DOHH2 (cell line): ENCODE data around the gene ZNF451.

Experiments
- H3F3A ChIP-seq: fragments of 200-600 bp; sonication (generic), shearing (Covaris generic); 2 replicates; pipeline ENCODE4 v1.6.0; 2016; ENCODE audit warnings: antibody characterized with exemption, mild to moderate bottlenecking; ENCODE audit not compliant: control insufficient read depth, insufficient read depth
- H3K27ac ChIP-seq: fragments of 200-600 bp; sonication (generic); 2 replicates; pipeline ENCODE4 v1.5.1; 2014; ENCODE audit warnings: low read depth, mild to moderate bottlenecking, low read length, moderate library complexity
- H3K27me3 ChIP-seq: fragments of 200-600 bp; sonication (generic); 2 replicates; pipeline ENCODE4 v1.6.1; 2014; ENCODE audit warnings: mild to moderate bottlenecking, low read length, mixed read lengths; ENCODE audit not compliant: control insufficient read depth
- H3K36me3 ChIP-seq: fragments of 200-600 bp; sonication (generic); 2 replicates; pipeline ENCODE4 v1.6.1; 2014; ENCODE audit warnings: mild to moderate bottlenecking, low read length, moderate library complexity, mixed read lengths; ENCODE audit not compliant: control insufficient read depth
- H3K4me1 ChIP-seq: fragments of 200-600 bp; sonication (generic); 2 replicates; pipeline ENCODE4 v1.6.1; 2014; ENCODE audit warnings: mild to moderate bottlenecking, low read length, mixed read lengths; ENCODE audit not compliant: control insufficient read depth
- H3K4me2 ChIP-seq: fragments of 200-600 bp; sonication (generic); 2 replicates; pipeline ENCODE4 v1.6.0; 2014; ENCODE audit warnings: mild to moderate bottlenecking, low read length, moderate library complexity
- H3K4me3 ChIP-seq: fragments of 200-600 bp; sonication (generic); 2 replicates; pipeline ENCODE4 v1.5.1; 2014; ENCODE audit warnings: mild to moderate bottlenecking, low read length, mixed read lengths
- H3K79me2 ChIP-seq: fragments of 200-600 bp; sonication (generic); 2 replicates; pipeline ENCODE4 v1.6.1; 2014; ENCODE audit warnings: mild to moderate bottlenecking, low read length, mixed read lengths; ENCODE audit not compliant: control insufficient read depth
- H3K9me2 ChIP-seq: fragments of 200-600 bp; sonication (generic); replicated peaks from 2 replicates; pipeline ENCODE4 v1.6.1; 2014; ENCODE audit warnings: mild to moderate bottlenecking, low read length, mixed read lengths; ENCODE audit not compliant: control insufficient read depth
- H3K9me3 ChIP-seq: fragments of 200-600 bp; sonication (generic); 2 replicates; pipeline ENCODE4 v1.6.1; 2014; ENCODE audit warnings: antibody characterized with exemption, low read length, mixed read lengths; ENCODE audit not compliant: control insufficient read depth, insufficient read depth
- H4K20me1 ChIP-seq: fragments of 200-600 bp; sonication (generic); 2 replicates; pipeline ENCODE4 v1.6.0; 2014; ENCODE audit warnings: low read depth, mild to moderate bottlenecking, antibody characterized with exemption, low read length, moderate library complexity; ENCODE audit not compliant: control insufficient read depth, insufficient read depth
- CTCF ChIP-seq: fragments of 200-600 bp; sonication (generic); IDR thresholded peaks from one replicate; pipeline ENCODE4 v1.5.1; 2014; ENCODE audit warnings: antibody characterized with exemption, mild to moderate bottlenecking, low read depth, low read length; ENCODE audit not compliant: poor library complexity, severe bottlenecking
- EZH2phosphoT487 ChIP-seq: fragments of 200-600 bp; sonication (generic); IDR thresholded peaks from 2 replicates; pipeline ENCODE4 v1.6.1; 2017; ENCODE audit warnings: borderline replicate concordance, mild to moderate bottlenecking, antibody characterized with exemption, low read length, moderate library complexity, mixed read lengths

ZNF451 gene

GRCh38 chr6:57068061-57068460, 21.9 kb upstream of the ZNF451 start:
- no peak overlapping the region for H3K4me3 ChIP-seq
- H3K4me2 ChIP-seq = no peak overlapping the region
- H3K9me3 ChIP-seq = no peaks in the 10 kb centered on the region
- peaks cover 16% of the 10 kb centered on the region for H3K4me1 ChIP-seq
- no peaks in the 10 kb centered on the region for H3K9me2 ChIP-seq
- H3K79me2 ChIP-seq = no peaks in the 10 kb centered on the region
- TF ChIP-seq CTCF (no peak), EZH2phosphoT487 (no peak)
- no peaks in the 10 kb centered on the region for H3K27me3 ChIP-seq
- H3K27ac ChIP-seq = no peak overlapping the region
- H3F3A ChIP-seq = peaks cover 3% of the 10 kb centered on the region; the same call in 1 of the 2 replicates
- no peaks in the 10 kb centered on the region for H3K36me3 ChIP-seq
- H4K20me1 ChIP-seq = no peaks in the 10 kb centered on the region

GRCh38 chr6:57069228-57069627, 20.8 kb upstream of the ZNF451 start:
- Histone ChIP-seq H3K9me3 (no peaks in the 10 kb centered on the region), H3K27ac (no peak overlapping the region), H3K79me2 (no peaks in the 10 kb centered on the region), H3K4me1 (peaks cover 11% of the 10 kb centered on the region), H4K20me1 (no peaks in the 10 kb centered on the region), H3K36me3 (no peaks in the 10 kb centered on the region), H3K4me2 (no peak overlapping the region), H3K4me3 (no peak overlapping the region), H3K9me2 (no peaks in the 10 kb centered on the region), H3F3A (no peaks in the 10 kb centered on the region), H3K27me3 (no peaks in the 10 kb centered on the region)
- TF ChIP-seq EZH2phosphoT487 (no peak), CTCF (no peak)

GRCh38 chr6:57069920-57070331, 20.1 kb upstream of the ZNF451 start:
- peaks cover 4% of the 10 kb centered on the region for H3K4me1 ChIP-seq
- TF ChIP-seq CTCF (no peak), EZH2phosphoT487 (no peak)
- no peaks in the 10 kb centered on the region for H3K9me2 ChIP-seq
- H3K27ac ChIP-seq = no peak overlapping the region
- H3K9me3 ChIP-seq = no peaks in the 10 kb centered on the region
- H3K4me2 ChIP-seq = no peak overlapping the region
- H3K79me2 ChIP-seq = no peaks in the 10 kb centered on the region
- no peaks in the 10 kb centered on the region for H3K36me3 ChIP-seq
- H3K4me3 ChIP-seq = no peak overlapping the region
- no peaks in the 10 kb centered on the region for H3F3A ChIP-seq
- H3K27me3 ChIP-seq = no peaks in the 10 kb centered on the region
- H4K20me1 ChIP-seq = no peaks in the 10 kb centered on the region

GRCh38 chr6:57072108-57072507, 17.9 kb upstream of the ZNF451 start:
- H3K79me2 ChIP-seq = no peaks in the 10 kb centered on the region
- H3K36me3 ChIP-seq = no peaks in the 10 kb centered on the region
- no peaks in the 10 kb centered on the region for H3K9me2 ChIP-seq
- TF ChIP-seq CTCF (no peak), EZH2phosphoT487 (no peak)
- H3F3A ChIP-seq = no peaks in the 10 kb centered on the region
- H3K4me3 ChIP-seq = no peak overlapping the region
- no peak overlapping the region for H3K27ac ChIP-seq
- H4K20me1 ChIP-seq = no peaks in the 10 kb centered on the region
- H3K4me2 ChIP-seq = no peak overlapping the region
- H3K9me3 ChIP-seq = no peaks in the 10 kb centered on the region
- H3K4me1 ChIP-seq = no peaks in the 10 kb centered on the region
- no peaks in the 10 kb centered on the region for H3K27me3 ChIP-seq
